GM12878 (cell line): ENCODE results near the gene FOXA1. TPM values are rescaled to one million over a fixed set of nuclear protein-coding genes. Genes with fewer than 3 reads are reported as not detected.

Source experiments
- ATAC-seq: fragments of 200-7000 bp; cut with Tn5 transposase; 3 replicates; pipeline ENCODE4 v1.9.1; 2020; ENCODE audit warnings: mild to moderate bottlenecking, moderate library complexity
- BruUV-seq: library from RNA; stranded (reverse); fragments of 400-500 nt; replicated peaks from 2 replicates; lab custom pipeline; 2021; lab: Mats Ljungman, UMichigan
- CTCF ChIA-PET: fragments of 300-600 bp; sonication (Branson Sonifier 250); formaldehyde crosslinking; extraction: SDS; loops from one replicate; lab custom pipeline; 2021; ENCODE audit warnings: inconsistent platforms; lab: Yijun Ruan, JAX
- POLR2A ChIA-PET: fragments of 350-600 bp; formaldehyde crosslinking; extraction: SDS; loops from one replicate; lab custom pipeline; 2021; ENCODE audit warnings: inconsistent platforms; lab: Charles Lee
- RAD21 ChIA-PET: fragments of 300-600 bp; sonication (Branson Sonifier 250); formaldehyde crosslinking; loops from one replicate; lab custom pipeline; 2023; ENCODE audit warnings: antibody characterized with exemption; ENCODE audit not compliant: unreplicated experiment; lab: Charles Lee
- SMC1A ChIA-PET: fragments of 300-600 bp; sonication (Branson Sonifier 250); formaldehyde crosslinking; loops from one replicate; lab custom pipeline; 2023; ENCODE audit not compliant: unreplicated experiment, uncharacterized antibody; lab: Charles Lee
- DNase-seq: peaks from one replicate; pipeline ENCODE4 v3.0.0-alpha.2; 2011; ENCODE audit warnings: low read depth, low spot score
- FAIRE-seq: peaks from 3 replicates; lab custom pipeline; 2011; peaks lifted over from hg19 to GRCh38; lab: Jason Lieb, UNC
- H2AFZ ChIP-seq: 2 replicates; pipeline ENCODE4 v1.6.0; 2011; ENCODE audit warnings: low read depth, low read length, control low read depth; ENCODE audit not compliant: control insufficient read depth
- H3K27ac ChIP-seq: 2 replicates; pipeline ENCODE4 v1.5.1; 2011; ENCODE audit warnings: control low read depth; ENCODE audit not compliant: control insufficient read depth, insufficient read depth
- H3K27me3 ChIP-seq, 2 experiments: replicated peaks in 1 of 2; 2 replicates each; pipeline versions ENCODE4 v1.6.0 to v1.6.1; 2011; ENCODE audit warnings: low read length in 1 of 2; ENCODE audit not compliant: control insufficient read depth in 2 of 2, insufficient read depth in 2 of 2
- H3K36me3 ChIP-seq, 2 experiments: 2 replicates each; pipeline ENCODE4 v1.5.1; 2011; ENCODE audit warnings: low read length in 1 of 2; ENCODE audit not compliant: control insufficient read depth in 2 of 2, insufficient read depth in 2 of 2
- H3K4me1 ChIP-seq: 2 replicates; pipeline ENCODE4 v1.6.1; 2011; ENCODE audit warnings: mild to moderate bottlenecking, low read length, moderate library complexity, mixed read lengths; ENCODE audit not compliant: control insufficient read depth, insufficient read depth
- H3K4me2 ChIP-seq: 2 replicates; pipeline ENCODE4 v1.6.0; 2011; ENCODE audit warnings: control low read depth; ENCODE audit not compliant: control insufficient read depth, insufficient read depth
- H3K4me3 ChIP-seq: fragments of 200-600 bp; sonication (generic); 2 replicates; pipeline ENCODE4 v1.5.1; 2016
- H3K79me2 ChIP-seq: 2 replicates; pipeline ENCODE4 v1.6.0; 2011; ENCODE audit warnings: low read length; ENCODE audit not compliant: control insufficient read depth, insufficient read depth
- H3K9ac ChIP-seq: 2 replicates; pipeline ENCODE4 v1.8.0; 2011; ENCODE audit warnings: low read length, control low read depth, mixed read lengths; ENCODE audit not compliant: control insufficient read depth, insufficient read depth
- H3K9me3 ChIP-seq: replicated peaks from 3 replicates; pipeline ENCODE4 v1.5.1; 2011; ENCODE audit warnings: mild to moderate bottlenecking, low read length; ENCODE audit not compliant: control insufficient read depth, insufficient read depth
- H4K20me1 ChIP-seq: 2 replicates; pipeline ENCODE4 v1.6.0; 2011; ENCODE audit not compliant: control insufficient read depth, insufficient read depth
- CBX3 ChIP-seq: fragments of 200-600 bp; sonication (generic); IDR thresholded peaks from 2 replicates; pipeline ENCODE4 v1.6.1; 2016; ENCODE audit warnings: low read depth, borderline replicate concordance
- CBX5 ChIP-seq: sonication (generic); IDR thresholded peaks from 2 replicates; pipeline ENCODE4 v1.6.1; 2016; ENCODE audit warnings: low read depth, moderate library complexity, mild to moderate bottlenecking, inconsistent platforms
- CHD2 ChIP-seq: IDR thresholded peaks from 2 replicates; pipeline ENCODE4 v1.6.1; 2011; ENCODE audit warnings: low read depth, low read length, improper control_type of control experiment, borderline replicate concordance
- GABPA ChIP-seq: IDR thresholded peaks from 2 replicates; pipeline ENCODE4 v1.6.1; 2014; ENCODE audit warnings: antibody characterized with exemption, low read depth, mild to moderate bottlenecking, inconsistent platforms
- MYC ChIP-seq: IDR thresholded peaks from 2 replicates; pipeline ENCODE4 v1.6.1; 2011; ENCODE audit warnings: mild to moderate bottlenecking, low read length, moderate library complexity, inconsistent platforms; ENCODE audit not compliant: insufficient read depth, insufficient replicate concordance, insufficient read length, severe bottlenecking
- NR2C1 ChIP-seq: fragments of 450-650 bp; IDR thresholded peaks from 2 replicates; pipeline ENCODE4 v1.6.1; 2017; ENCODE audit warnings: antibody characterized with exemption, mild to moderate bottlenecking, moderate library complexity
- PBX3 ChIP-seq: IDR thresholded peaks from 2 replicates; pipeline ENCODE4 v1.6.1; 2011; ENCODE audit warnings: mild to moderate bottlenecking, low read depth, low read length, moderate library complexity; ENCODE audit not compliant: insufficient replicate concordance
- PML ChIP-seq: IDR thresholded peaks from 2 replicates; pipeline ENCODE4 v1.6.1; 2012; ENCODE audit warnings: low read length, inconsistent platforms
- RUNX3 ChIP-seq: IDR thresholded peaks from 2 replicates; pipeline ENCODE4 v1.6.1; 2012; ENCODE audit warnings: low read length, inconsistent platforms
- SMARCA5 ChIP-seq: fragments of 450-650 bp; IDR thresholded peaks from 2 replicates; pipeline ENCODE4 v1.6.1; 2017; ENCODE audit warnings: mild to moderate bottlenecking
- TCF7 ChIP-seq: IDR thresholded peaks from 2 replicates; pipeline ENCODE4 v1.6.1; 2014; ENCODE audit warnings: antibody characterized with exemption, borderline replicate concordance
- ZNF384 ChIP-seq: IDR thresholded peaks from 2 replicates; pipeline ENCODE4 v1.6.1; 2012; ENCODE audit warnings: low read depth, mild to moderate bottlenecking, low read length, improper control_type of control experiment, borderline replicate concordance
- ZNF622 ChIP-seq: fragments of 450-650 bp; IDR thresholded peaks from 2 replicates; pipeline ENCODE4 v1.6.1; 2017; ENCODE audit warnings: mild to moderate bottlenecking, inconsistent platforms
- WGBS: methylation state at CpG from one replicate; pipeline ENCODE4 v1.1.6; 2016; ENCODE audit warnings: low lambda C conversion rate; ENCODE audit not compliant: insufficient replicate concordance, insufficient coverage; ENCODE audit errors: missing lambda C conversion rate; 5-methylcytosine and 5-hydroxymethylcytosine counted together
- in situ Hi-C: fragments of 300-500 bp; cut with MboI; formaldehyde crosslinking; loops from 9 replicates; pipeline ENCODE4 v1.14.3; 2018; ENCODE audit warnings: mixed read lengths
- intact Hi-C: fragments of 100-400 bp; cut with micrococcal nuclease; formaldehyde crosslinking; loops from one replicate; pipeline ENCODE4 v1.14.2; 2022; ENCODE audit not compliant: unreplicated experiment
- polyA plus RNA-seq, 11 experiments: library from polyadenylated mRNA; depleted of rRNA in 4 of 11; unstranded in 6 of 11; stranded (reverse) in 5 of 11; fragments of >200 nt; fragmentation: Nextera tagmentation in 4 of 11; fragmentation: Illumina TruSeq in 1 of 11; extraction: Ambion mirVana in 4 of 11; extraction: Trizol in 1 of 11; gene quantifications; 1 replicate in 1 of 11; 2 replicates in 10 of 11; pipeline versions ENCODE4 v1.2.1 to v1.2.3, GENCODE V29; 2011 to 2016; ENCODE audit warnings: inconsistent platforms in 2 of 11, missing spikeins in 2 of 11, low read depth in 1 of 11
- total RNA-seq, 4 experiments: library from RNA; depleted of rRNA in 3 of 4; stranded (reverse); fragments of >200 nt in 3 of 4; fragmentation: Illumina TruSeq in 1 of 4; extraction: Trizol in 1 of 4; gene quantifications; 2 replicates each; pipeline versions ENCODE4 v1.2.1 to v1.2.3, GENCODE V29; 2013 to 2021
- TF ChIP-seq, protein P1 (sequence below): fragments of 450-650 bp; IDR thresholded peaks from 2 replicates; pipeline ENCODE4 v1.6.1; 2017; ENCODE audit warnings: mild to moderate bottlenecking
- TF ChIP-seq, protein P2 (sequence below): fragments of 450-650 bp; IDR thresholded peaks from 2 replicates; pipeline ENCODE4 v1.6.1; 2017; ENCODE audit warnings: mild to moderate bottlenecking, low read depth, inconsistent platforms; ENCODE audit not compliant: poor library complexity, severe bottlenecking

Gene FOXA1
- total and polyA plus RNA-seq, 10 of the 15 experiments (the other 5 are each of a cell fraction or from before 2014, with no cell fraction given): 0.03 to 0.18 (median 0.06) TPM; not detected in 7

- no peaks in the 10 kb centered on the region; a peak in 1 of 4 replicates for H3K27me3 ChIP-seq
- no peaks in the 10 kb centered on the region; the same call in 2 of the 3 replicates for H3K9me3 ChIP-seq
- H4K20me1 ChIP-seq: no peaks in the 10 kb centered on the region
- no peaks in the 10 kb centered on the region for H3K79me2 ChIP-seq
- no peak for TF ChIP-seq ZNF622
- TF ChIP-seq CBX3: no peak
- TF ChIP-seq CHD2: no peak
- TF ChIP-seq RUNX3: no peak
- no peak for TF ChIP-seq NR2C1
- no peak for TF ChIP-seq PML
- no peak for TF ChIP-seq CBX5
- TF ChIP-seq, protein P1, sequence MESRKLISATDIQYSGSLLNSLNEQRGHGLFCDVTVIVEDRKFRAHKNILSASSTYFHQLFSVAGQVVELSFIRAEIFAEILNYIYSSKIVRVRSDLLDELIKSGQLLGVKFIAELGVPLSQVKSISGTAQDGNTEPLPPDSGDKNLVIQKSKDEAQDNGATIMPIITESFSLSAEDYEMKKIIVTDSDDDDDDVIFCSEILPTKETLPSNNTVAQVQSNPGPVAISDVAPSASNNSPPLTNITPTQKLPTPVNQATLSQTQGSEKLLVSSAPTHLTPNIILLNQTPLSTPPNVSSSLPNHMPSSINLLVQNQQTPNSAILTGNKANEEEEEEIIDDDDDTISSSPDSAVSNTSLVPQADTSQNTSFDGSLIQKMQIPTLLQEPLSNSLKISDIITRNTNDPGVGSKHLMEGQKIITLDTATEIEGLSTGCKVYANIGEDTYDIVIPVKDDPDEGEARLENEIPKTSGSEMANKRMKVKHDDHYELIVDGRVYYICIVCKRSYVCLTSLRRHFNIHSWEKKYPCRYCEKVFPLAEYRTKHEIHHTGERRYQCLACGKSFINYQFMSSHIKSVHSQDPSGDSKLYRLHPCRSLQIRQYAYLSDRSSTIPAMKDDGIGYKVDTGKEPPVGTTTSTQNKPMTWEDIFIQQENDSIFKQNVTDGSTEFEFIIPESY: no peak
- no peak for TF ChIP-seq SMARCA5
- no peak for TF ChIP-seq TCF7
- no peak for TF ChIP-seq ZNF384
- no peak for TF ChIP-seq MYC
- TF ChIP-seq PBX3: no peak
- no peak for TF ChIP-seq GABPA
- TF ChIP-seq, protein P2, sequence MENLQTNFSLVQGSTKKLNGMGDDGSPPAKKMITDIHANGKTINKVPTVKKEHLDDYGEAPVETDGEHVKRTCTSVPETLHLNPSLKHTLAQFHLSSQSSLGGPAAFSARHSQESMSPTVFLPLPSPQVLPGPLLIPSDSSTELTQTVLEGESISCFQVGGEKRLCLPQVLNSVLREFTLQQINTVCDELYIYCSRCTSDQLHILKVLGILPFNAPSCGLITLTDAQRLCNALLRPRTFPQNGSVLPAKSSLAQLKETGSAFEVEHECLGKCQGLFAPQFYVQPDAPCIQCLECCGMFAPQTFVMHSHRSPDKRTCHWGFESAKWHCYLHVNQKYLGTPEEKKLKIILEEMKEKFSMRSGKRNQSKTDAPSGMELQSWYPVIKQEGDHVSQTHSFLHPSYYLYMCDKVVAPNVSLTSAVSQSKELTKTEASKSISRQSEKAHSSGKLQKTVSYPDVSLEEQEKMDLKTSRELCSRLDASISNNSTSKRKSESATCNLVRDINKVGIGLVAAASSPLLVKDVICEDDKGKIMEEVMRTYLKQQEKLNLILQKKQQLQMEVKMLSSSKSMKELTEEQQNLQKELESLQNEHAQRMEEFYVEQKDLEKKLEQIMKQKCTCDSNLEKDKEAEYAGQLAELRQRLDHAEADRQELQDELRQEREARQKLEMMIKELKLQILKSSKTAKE: no peak
- TF ChIP-seq, all 136 proteins: peak for 0
- H3K4me1 ChIP-seq: no peaks in the 10 kb centered on the region
- ChIA-PET RAD21 (no interaction called here), SMC1A (no interaction called here), POLR2A (no interaction called here), CTCF (no interaction called here)
- intact Hi-C loops: no loop called here
- H3K4me3 ChIP-seq: no peak overlapping the region
- no peaks in the 10 kb centered on the region for H3K36me3 ChIP-seq
- 54% methylated on average over 47 of the region's 63 CpGs for WGBS
- DNase-seq (no peak), ATAC-seq (no peak), FAIRE-seq (no peak)
- H3K9ac ChIP-seq: no peak overlapping the region
- BruUV-seq: no TSS peak
- in situ Hi-C loops: no loop called here
- no peak overlapping the region for H3K4me2 ChIP-seq
- no peak overlapping the region for H3K27ac ChIP-seq
- H2AFZ ChIP-seq: no peak overlapping the region
These were observed 7.0 kb downstream of the FOXA1 start for GRCh38 chr14:37587881-37588666.
